GM23338 (cell line): ENCODE results near the gene PYGO1.

Source experiments
- CREB1 ChIP-seq: fragments of 250-450 bp; sonication (Bioruptor Pico); IDR thresholded peaks from 2 replicates; pipeline ENCODE4 v1.5.0; 2020; ENCODE audit warnings: low read depth, mild to moderate bottlenecking, moderate library complexity
- CTCF ChIP-seq, 2 experiments: fragments of 200-600 bp in 1 of 2; sonication (generic) in 1 of 2; conservative IDR thresholded peaks; 2 replicates each; pipeline versions ENCODE4 v1.5.1 to v1.6.1; 2016 to 2017; ENCODE audit warnings: antibody characterized with exemption in 2 of 2, low read depth in 2 of 2, mild to moderate bottlenecking in 2 of 2, moderate library complexity in 1 of 2
- ETS1 ChIP-seq: IDR thresholded peaks from 2 replicates; pipeline ENCODE4 v1.6.1; 2016; ENCODE audit warnings: antibody characterized with exemption
- EZH2 ChIP-seq: fragments of 200-600 bp; sonication (generic); IDR thresholded peaks from one replicate; pipeline ENCODE4 v1.8.0; 2017; ENCODE audit warnings: antibody characterized with exemption, mild to moderate bottlenecking, low read depth; ENCODE audit not compliant: unreplicated experiment
- EZH2phosphoT487 ChIP-seq: fragments of 200-600 bp; sonication (generic); IDR thresholded peaks from one replicate; pipeline ENCODE4 v1.8.1; 2018; ENCODE audit warnings: antibody characterized with exemption; ENCODE audit not compliant: unreplicated experiment
- JUNB ChIP-seq: IDR thresholded peaks from one replicate; pipeline ENCODE4 v1.6.1; 2016; ENCODE audit warnings: antibody characterized with exemption; ENCODE audit not compliant: unreplicated experiment
- NANOG ChIP-seq: IDR thresholded peaks from 2 replicates; pipeline ENCODE4 v1.6.1; 2016; ENCODE audit warnings: antibody characterized with exemption, borderline replicate concordance
- POLR2AphosphoS5 ChIP-seq: IDR thresholded peaks from 2 replicates; pipeline ENCODE4 v1.6.1; 2016; ENCODE audit warnings: antibody characterized with exemption, low read depth
- REST ChIP-seq: IDR thresholded peaks from one replicate; pipeline ENCODE4 v1.6.1; 2018; ENCODE audit warnings: antibody characterized with exemption; ENCODE audit not compliant: unreplicated experiment
- STAT1 ChIP-seq: IDR thresholded peaks from one replicate; pipeline ENCODE4 v1.6.1; 2016; ENCODE audit warnings: antibody characterized with exemption; ENCODE audit not compliant: unreplicated experiment
- ZNF114 ChIP-seq: fragments of 250-450 bp; sonication (Bioruptor Pico); IDR thresholded peaks from 2 replicates; pipeline ENCODE4 v1.5.0; 2020; ENCODE audit warnings: mild to moderate bottlenecking, moderate library complexity
- ZNF462 ChIP-seq: fragments of 250-450 bp; sonication (Bioruptor Pico); IDR thresholded peaks from 2 replicates; pipeline ENCODE4 v1.5.0; 2020; ENCODE audit warnings: mild to moderate bottlenecking, moderate library complexity

- TF ChIP-seq CTCF (conservative IDR thresholded peaks at IDR 0.05; ENCODE audit: low read depth in 2 of 2) (no peak), POLR2AphosphoS5 (no peak), EZH2 (no peak), EZH2phosphoT487 (no peak), JUNB (no peak), NANOG (no peak), REST (no peak), CREB1 (CRISPR knock-in tag) (no peak), ETS1 (no peak), ZNF114 (CRISPR knock-in tag) (no peak), STAT1 (no peak), ZNF462 (CRISPR knock-in tag) (no peak)
These were observed 27.3 kb upstream of the PYGO1 start for GRCh38 chr15:55615445-55615844.
